Stimulated activated CD4-positive, alpha-beta T cell treated with anti-CD3 and anti-CD28 coated beads, Interleukin-4, amount 100 ng/mL, for 1 hour (primary cell): ENCODE measurements around the gene KIAA1755.

ENCODE experiments used
- DNase-seq: peaks from one replicate; pipeline ENCODE4 v3.0.0-alpha.2; 2020

Gene KIAA1755, protein sequence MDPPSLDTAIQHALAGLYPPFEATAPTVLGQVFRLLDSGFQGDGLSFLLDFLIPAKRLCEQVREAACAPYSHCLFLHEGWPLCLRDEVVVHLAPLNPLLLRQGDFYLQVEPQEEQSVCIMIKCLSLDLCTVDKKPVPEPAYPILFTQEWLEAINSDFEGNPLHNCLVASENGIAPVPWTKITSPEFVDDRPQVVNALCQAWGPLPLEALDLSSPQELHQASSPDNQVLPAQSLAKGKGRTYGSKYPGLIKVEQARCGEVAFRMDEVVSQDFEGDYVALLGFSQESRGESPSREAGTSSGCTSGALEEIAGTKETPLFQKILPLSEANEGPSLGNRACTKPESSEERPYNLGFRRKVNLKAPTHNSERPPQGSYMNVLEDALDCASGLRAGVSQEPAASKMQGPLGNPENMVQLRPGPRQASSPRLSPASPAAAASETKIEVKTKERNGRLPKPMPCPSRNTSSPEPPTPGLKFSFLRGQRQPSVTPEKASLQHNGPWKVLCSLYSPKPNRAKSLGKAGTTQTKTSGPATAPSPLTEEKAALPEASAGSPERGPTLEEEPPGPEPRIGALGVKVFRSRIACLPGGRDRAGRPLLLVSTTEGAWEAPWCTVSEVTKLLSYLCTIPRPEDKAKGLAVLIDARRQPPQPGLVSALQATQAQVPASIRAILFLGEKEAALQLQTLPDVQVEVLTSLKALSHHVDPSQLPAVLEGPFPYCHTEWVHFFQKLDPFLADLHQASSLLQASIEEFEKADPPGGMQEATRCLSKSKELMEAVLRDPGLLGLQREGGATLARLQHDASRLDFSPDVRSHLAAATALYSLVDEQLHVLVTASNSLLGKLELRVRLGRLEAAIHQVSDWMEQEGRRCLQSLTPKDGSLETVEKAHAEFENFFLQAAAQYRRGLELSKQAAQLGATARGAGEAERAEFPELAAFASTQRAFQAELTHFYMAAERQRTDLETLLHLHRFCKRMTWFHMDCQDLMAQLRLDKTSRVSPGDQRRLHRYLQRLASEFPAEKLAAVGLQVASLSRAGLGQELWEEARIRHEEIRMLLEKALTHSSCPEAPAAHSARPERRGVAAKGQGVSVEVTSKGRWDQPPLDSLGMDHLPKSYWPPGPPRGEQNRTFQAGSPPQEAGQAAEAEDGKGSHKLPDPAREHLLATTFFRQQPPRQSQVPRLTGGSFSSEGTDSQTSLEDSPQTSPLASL

DNA sequence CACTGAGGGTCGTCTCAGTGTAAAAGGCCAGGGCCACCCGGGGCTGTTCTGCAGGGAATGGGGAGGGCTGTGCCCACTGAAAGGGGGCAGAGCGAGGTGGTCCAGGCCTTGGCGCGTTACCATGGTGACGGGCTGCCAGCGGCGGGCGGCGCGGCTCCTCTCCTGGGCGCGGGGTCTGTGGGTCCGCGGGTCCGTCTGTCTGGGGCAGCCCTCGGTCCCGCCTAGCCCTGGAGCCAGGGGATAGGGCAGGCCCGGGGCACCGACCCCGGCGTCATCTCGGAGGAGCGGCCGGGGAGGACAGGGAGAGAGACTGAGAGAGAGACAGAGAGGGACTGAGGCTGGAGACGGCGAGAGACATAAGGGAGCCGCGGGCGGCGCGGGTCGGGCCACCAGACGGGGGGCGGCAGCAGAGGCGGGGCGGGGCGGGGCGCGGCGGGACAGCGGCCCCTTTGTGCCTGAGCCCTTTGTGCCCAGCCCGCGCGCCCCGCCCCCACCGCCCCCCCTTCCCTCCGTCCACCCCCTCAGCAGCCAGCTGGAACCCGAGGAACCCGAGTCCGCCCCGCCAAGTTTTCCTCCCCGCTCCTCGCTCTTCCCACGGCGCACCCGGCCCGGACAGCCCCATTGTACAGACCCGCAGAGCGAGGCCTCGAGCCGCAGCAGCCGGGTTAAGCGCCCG, at the start of gene KIAA1755:
Gene KIAA1755, minus strand, starts transcription at position 358 of the 676 bp plus-strand sequence. Its CDS starts 235 bp downstream, at position 123.
- DNase-seq = no peak

DNA sequence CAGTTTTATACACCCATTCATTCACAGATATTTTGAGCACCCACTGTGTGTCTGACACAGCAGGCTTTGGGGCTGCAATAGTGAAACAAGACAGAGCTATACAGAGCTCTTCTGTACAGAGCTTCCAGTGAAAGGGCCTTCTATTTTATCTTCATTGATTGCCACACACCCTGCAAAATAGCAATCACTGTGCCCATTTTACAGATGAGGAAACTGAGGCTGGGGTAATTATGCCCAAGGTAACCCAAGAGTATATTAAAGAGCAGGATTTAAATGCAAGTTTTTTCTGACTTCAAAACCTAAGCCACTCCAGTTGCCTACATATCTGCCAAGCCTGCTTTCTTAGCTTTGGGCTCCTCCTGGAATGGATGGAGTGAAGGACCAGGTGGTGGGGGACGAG, 47.9 kb upstream of the KIAA1755 start:
- DNase-seq = no peak

DNA sequence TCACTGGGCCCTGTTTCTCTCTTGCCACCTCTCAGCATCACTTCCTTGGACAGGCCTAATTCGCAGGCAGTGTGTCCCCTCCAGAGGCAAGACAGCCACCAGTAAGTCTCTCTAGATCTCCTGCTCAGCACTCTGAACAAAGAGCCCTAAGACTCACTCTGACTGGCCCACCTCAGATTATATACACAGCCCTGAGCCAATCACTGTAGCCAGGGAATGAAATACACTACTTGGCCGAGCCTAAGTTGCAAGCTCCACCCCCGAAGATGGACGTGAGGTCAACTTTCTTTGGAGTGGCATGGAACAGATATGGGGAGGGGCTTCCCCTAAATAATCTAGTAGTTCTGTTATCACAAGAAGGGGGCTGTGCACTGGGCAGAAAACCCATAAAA, 47.5 kb upstream of the KIAA1755 start:
- DNase-seq = no peak

DNA sequence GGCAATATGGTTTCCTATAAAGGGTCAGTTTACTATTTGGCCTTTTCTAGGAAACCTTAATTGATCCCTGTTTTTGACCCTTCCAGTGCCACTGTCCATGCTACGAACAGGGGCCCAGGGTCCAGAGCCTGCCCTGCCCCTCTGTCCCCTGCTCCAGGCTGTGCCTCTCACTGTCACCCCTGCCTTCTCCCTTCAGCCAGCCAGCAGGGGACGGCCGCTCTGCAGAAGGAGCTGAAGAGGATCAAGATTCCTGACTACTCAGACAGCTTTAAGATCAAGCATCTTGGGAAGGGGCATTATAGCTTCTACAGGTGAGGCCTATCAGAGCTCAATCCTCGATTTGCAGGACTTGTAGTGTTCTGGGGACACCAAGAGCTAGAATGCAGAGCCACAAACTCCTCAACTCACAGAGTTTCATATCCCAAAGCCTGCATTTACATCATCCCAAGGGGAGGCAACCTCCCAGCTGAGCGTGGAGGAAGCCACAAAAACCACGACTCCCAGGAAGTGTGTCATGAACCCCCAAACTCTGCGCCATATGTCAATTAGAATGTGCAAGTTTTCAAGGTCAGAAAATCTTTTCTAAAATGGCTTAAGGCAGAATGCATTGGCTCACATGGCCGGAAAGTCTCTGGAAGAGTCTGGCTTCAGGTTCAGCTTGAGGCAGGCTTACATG, 47.0 kb upstream of the KIAA1755 start:
- DNase-seq = no peak

DNA sequence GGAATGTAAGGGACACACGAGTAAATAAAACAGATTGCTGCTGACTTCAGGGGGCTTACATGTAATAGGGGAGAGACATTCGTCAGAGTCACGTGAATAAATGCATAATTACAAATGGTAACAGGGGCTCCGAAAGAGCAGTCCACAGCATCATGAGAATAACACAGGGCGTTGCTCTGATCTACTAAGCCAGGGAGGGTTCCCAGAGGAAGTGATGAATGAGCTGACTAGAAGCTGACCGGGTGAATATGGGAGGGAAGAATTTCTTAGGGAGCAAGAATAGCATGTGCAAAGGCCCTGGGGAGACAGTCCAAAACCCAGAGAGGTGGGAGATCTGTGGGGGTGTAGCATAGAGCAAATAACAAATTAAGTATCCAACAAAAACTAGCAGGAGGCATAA, 45.8 kb upstream of the KIAA1755 start:
- DNase-seq = no peak

DNA sequence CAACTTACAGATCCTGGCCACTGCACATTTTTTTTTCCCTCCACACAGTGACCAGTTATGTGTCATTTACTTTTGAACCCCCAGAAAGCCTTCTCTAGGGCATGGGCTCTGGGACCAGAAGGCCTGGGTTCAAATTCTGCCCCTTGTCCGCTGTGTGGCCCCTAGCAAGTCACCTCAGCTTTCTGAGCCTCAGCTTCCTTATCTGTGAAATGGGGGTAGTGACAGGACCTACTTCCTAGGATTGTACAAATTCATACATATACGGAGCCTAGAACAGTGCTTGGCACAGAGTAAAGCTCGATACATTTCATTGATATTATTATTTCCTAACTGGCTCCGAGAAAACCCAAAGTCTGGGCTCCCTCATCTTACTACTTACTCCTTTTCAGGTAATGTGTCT, 45.0 kb upstream of the KIAA1755 start:
- DNase-seq = no peak

DNA sequence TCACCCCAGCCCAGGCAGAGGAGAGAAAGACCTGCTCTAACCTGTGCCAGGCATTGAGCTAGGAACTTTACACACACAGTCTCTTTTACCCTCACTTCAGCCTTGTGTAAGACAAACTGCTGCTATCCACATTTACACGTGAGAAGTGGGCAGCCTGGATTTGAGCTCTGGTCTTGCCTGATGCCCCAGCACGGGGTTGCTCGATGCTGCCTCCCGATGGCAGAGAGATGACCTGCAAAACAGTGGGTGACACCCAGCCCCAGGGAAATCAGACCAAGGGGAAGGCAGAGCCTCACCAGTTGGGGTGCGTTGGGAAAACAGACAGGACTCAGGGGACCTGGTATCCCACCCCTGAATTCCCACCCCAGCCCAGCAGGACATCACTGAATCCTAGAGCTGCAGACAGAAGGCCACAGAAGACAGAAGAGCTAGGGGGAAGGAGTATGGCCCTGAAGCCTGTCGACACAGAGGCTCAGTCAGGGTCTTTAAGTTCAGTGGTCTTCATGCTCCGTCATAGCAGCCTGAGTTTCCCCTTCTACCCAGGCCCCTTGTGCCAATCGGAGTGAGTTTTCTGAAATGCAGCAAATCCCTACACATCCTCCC, 44.4 kb upstream of the KIAA1755 start:
- DNase-seq = peak; percentile 7

DNA sequence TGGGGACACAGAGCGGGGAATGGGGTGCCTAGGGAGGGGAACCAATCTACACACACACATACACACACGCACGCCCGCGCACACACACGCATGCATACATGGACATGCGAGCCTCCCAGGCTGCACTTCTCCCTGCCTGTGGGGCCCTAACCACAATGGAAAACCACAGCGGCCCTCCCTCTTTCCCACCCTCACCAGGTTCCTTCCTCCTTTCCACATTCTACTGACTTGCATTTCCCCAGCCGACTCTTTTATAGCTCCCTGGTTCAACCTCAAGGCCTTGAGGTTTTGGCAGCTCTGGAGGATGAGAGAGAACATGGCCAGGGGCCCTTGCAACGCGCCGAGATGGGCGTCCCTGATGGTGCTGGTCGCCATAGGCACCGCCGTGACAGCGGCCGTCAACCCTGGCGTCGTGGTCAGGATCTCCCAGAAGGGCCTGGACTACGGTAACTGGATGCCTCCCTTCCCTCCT, 43.4 kb upstream of the KIAA1755 start, which contains the start of gene BPI:
Gene BPI, plus strand, starts transcription at position 249 of the 472 bp plus-strand sequence. Its CDS starts 68 bp downstream, at position 317.
- no peak for DNase-seq

DNA sequence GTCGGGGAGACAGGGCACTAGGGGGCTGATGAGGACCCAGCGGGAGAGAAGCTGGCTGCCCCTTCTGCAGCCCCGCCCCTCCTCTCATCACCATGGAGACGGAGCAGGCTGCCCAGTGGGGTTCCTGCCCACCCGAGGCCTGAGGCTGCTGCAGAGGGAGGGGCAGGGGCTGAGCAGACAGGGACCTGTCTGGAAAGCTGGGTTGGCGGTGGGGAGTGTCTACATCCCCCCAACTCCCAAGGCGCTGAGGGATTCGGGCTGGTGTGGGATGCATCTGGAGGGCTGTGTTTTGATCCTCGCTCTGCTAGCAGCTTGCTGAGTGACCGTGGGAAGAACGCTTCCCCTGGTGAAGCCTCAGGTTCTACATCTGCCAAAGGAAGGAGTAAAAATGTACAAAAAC, 42.3 kb upstream of the KIAA1755 start:
- no peak for DNase-seq

DNA sequence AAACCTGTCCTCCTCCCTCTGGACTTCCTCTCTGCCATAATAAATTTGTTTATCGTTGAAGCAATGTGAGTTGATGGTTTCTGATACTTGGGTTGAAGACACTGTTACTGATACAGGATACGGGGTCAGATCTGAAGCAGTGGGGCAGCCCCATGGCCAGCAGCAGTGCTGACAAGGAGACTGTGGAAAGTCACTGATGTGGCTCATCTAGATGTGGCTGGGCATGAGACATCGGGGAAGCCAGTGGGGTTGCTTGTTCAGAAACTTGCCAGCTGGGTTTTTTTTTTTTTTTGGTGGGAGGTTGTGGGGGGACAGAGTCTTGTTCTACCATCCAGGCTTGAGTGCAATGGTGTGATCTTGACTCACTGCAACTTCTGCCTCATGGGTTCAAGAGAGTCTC, 40.8 kb upstream of the KIAA1755 start:
- no peak for DNase-seq

DNA sequence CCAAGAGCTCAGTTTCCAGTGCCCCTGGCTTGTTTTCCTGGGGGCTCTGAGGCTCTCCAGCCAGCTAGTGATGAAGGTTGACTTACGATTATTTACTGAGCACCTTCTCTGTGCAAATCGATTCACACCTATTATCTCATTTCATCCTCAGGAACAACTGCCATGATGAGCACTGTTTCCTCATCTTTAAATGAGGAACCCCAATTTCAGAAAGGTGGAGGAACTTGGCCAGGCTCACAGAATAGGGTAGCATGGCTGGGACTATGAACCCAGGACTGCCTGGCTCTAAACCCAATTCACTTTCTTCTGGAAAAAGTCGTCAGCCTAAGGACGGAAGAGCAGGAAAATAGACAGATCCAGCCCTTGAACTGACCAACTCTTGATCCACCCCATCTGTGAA, 39.9 kb upstream of the KIAA1755 start:
- DNase-seq = no peak

DNA sequence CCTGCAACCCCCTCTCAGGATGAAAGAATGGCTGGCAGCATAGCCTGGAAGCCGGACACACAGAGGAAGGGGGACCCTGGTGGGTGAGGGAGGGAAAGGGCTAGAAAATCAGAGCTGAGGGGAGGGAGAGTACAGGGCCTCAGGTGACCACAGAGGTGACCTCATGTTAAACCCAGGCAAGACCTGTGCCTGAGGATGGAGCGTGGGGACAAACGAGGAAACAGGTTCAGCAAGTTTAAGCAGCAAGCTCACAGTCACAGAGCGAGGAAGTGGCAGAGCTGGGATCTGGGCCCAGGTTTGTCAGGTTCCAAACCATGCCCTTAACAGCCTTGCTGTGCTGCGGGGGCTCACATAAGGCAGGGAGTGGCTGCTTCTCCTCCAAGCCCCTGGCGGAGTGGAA, 39.4 kb upstream of the KIAA1755 start:
- DNase-seq = no peak

DNA sequence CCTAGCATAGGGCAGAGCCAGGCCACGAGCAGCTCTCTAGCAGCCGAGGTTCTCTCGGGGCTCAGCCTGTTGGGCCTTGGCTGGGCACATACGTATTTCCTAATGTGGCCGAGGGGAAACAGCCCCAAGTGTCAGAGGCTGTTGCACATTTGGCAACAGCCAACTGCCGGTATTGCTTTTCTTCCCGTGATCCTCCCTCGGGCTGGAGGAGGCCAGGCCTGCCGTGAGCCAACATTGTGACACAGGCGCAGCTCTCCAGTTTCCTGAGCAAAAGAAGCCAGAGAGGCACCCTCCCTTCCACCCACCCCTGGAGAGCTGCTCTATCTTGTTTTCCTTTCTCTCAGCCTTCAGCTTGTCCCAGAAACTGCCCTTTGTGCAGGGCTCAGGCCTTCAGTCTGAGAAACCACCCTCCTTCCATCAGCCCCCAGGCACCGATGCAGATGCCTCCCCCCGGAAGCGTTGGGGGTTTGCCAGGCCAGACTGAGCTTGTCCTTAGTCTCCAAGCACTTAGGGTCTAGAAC, 38.3 kb upstream of the KIAA1755 start:
- no peak for DNase-seq

DNA sequence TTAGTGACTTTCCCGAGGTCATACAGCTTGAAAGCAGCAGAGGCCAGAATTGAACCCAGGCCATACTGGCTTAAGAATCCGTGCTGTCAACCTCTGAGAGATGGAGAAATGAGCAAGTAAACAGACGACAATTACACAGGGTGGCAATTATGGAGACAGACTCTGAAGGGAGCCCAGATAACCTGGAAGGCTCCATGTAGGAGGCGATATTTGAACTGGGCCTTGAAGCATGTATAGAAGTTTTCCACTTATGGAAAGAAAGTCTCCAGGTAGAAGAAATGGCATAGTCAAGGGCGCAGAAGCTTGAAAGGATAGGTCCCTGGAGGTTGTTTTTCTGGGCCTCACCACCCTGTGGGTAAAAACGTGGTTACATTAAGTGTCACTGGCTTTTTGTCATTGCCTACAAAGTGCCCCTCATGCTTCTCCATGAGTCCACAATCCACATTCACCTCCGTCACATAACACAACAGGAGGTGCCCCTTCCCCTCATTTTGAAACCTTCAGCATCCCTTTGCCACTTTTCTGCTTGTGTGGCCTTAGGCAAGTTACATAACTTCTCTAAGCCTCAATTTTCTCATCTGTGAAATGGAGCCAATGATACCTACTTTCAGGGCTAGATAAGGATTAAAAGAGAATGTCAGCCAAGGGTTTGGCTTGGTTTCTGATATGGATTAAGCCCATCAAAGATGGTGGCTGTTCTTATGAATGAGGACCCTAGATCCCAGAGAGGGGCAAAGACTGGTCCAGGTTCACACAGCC, 37.6 kb upstream of the KIAA1755 start:
- no peak for DNase-seq

DNA sequence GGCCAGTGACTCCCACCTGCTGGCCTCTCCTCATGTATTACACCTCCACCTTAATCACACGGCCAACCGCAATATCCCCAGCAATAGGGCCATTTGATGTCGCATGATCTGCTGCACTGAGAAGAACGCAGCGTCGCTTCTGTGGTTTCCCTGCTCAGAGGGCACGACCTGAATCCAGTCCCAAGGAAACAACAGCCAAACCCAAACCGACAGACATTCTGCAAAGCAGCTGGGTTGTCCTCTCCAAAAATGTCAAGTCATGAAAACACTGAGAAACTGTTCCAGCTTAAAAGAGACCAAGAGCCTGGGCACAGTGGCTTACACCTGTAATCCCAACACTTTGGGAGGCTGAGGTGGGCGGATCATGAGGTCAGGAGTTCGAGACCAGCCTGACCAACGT, 35.9 kb upstream of the KIAA1755 start:
- DNase-seq = no peak

DNA sequence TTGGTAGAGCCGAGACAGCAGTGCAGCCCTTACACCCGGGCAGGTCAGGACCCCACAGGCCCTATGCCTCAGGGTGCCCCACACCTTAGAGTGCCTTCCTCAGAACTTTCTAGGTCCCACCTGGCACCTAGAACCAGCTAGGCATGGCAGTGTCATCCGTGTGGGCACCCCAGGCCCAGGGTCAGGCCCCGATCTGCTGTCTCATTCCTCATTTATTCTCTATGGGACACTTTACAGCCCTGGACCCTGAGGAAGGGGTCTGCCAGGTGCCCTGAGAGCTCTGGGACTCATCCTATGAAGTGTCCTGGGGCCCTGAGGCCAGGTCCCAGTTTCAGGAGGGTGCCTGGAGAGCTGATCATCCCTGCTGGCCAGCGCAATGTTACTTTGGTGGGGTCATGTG, 35.3 kb upstream of the KIAA1755 start:
- DNase-seq = no peak

DNA sequence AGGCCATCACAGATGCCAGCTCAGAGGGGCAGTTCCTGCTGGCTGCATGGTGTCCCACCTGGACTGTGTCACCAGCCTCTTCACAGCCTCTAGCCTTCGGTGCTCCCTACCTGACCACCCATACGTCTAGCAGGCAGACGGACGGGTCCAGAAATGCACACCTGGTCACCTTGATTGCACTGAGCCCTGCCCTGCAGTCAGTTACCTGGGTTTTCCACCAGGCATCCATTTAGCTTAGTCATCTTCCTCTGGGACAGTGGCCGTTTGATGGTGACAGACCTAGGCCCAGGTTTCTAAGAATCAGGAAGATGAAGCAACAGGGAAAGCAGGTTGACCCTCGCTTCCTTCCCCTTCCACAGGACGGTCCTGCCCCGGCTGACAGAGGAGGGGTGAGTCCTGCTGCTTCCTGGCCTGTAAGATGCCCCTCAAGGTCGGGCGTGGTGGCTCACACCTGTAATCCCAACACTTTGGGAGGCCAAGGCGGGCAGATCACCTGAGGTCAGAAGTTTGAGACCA, 33.6 kb upstream of the KIAA1755 start:
- no peak for DNase-seq

DNA sequence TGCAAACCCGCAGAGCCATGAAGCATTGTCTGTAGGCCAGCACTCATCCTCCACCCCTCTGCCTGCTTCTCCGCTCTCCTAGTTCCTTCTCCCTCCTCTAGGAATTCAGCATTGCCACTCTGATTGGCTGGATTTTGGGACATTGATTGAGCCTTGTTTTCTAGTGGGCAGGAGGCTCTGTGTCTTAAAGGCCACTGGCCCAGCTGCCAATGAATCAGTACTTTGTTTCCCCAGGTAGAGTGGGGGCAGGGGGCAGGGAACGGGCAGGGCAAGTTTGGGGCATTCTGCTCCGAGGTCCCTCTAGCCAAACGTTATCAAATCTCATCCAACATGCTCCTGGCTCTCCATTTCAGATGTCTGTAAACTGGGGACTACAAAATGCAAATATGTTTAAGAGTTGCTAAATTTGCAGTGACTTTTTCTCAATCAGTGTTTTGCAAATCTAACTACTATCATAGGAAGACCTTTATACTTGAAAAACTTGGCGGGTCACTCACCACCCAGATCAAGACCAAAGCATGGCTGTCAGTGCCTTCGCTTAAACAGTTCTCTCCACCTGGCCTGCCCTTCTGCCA, 33.0 kb upstream of the KIAA1755 start:
- no peak for DNase-seq

DNA sequence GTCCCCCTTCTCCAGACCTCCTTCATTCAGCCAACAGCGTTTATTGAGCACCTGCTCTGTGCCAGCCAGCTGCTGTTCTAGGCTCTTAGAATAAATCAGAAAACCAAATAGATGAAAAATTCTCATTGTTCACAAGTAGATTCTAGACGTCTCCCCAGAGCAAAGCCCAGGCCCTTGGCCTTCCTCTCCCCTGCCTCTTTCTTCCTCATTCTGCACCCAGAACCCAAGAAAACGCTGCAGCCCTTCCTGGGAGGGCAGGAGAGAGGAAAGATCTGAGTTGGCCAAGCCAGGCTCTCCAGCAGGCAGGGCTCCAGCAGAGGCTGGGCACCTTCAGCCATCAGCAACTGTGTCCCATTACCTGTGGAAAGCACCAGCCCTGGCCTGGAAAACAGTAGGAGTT, 31.4 kb upstream of the KIAA1755 start:
- no peak for DNase-seq
